ENCODE data around the gene SH3GL1.

The SH3GL1 gene

DNA sequence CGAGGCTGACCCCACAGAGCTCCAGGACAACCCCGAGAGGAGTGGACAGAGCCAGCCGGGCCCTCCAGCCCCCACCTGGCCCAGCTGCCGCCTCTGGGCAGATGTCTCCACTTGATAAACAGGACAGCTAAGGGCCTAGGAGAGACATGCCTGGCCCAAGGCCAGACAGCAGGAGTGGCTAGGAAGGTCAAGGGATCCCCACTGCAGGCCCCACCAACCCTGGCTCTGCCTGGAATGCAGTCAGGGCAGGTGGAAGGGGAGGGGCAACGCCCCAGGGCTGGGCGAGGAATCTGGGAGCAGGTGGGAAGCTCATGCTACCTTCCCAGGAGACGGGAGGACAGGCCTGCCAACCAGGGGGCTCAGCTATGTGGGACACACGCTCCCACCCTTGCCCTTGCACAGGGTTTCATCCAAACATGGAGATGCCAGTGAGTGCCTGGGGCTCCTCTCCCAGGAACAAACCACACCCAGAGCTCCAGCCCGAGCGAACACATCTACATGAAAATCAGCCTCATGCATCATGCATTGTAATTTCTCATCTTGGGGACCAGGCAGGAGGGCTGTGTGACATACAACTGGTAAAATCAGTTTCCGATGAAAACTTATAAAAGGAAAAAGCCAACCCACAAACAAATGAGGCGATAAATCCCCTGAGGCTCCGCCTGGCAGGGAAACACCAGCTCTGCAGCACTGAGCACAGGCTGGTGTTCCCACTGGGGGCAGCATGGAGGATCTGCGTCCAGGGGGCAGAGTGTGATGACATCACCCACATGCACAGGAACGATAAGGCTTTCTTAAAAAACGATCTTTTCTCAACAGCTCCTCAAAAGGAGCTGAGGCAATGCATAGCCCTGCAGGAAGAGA is 25.0 kb downstream of the SH3GL1 start:
- peak; percentile 76 for DNase-seq

DNA sequence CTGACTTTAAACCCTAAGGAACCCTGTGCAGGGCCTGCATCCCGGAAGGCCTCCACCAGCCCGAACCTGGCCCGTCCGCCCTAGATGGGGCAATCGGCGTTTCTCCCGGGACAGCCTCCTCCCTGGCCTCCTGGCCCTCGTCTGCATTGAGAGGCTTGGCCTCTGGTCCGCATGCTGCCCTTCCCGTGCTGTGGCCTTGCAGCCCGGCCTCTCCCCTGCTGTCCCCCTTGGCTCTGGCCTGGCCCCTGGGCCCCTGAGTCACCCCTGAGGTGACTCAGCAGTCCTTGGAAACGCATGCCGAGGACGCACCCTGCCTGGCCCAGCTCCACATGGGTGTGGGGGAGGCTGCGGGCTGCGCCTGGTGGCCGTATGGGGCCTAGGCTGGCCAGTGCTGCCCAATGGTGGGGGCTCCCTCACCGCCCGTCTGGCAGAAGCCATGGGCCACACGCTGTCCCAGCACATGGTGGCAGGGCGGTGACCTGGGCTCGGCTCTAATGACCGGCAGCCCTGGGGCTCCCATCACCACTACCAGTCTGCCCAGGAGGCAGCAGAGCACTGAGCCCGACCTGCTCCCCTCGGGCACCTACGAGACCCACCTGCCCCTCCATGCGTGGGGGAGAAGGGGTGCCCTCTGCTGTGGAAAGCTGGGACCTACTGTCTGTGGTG is 25.7 kb downstream of the SH3GL1 start:
- DNase-seq: peak; percentile 73

DNA sequence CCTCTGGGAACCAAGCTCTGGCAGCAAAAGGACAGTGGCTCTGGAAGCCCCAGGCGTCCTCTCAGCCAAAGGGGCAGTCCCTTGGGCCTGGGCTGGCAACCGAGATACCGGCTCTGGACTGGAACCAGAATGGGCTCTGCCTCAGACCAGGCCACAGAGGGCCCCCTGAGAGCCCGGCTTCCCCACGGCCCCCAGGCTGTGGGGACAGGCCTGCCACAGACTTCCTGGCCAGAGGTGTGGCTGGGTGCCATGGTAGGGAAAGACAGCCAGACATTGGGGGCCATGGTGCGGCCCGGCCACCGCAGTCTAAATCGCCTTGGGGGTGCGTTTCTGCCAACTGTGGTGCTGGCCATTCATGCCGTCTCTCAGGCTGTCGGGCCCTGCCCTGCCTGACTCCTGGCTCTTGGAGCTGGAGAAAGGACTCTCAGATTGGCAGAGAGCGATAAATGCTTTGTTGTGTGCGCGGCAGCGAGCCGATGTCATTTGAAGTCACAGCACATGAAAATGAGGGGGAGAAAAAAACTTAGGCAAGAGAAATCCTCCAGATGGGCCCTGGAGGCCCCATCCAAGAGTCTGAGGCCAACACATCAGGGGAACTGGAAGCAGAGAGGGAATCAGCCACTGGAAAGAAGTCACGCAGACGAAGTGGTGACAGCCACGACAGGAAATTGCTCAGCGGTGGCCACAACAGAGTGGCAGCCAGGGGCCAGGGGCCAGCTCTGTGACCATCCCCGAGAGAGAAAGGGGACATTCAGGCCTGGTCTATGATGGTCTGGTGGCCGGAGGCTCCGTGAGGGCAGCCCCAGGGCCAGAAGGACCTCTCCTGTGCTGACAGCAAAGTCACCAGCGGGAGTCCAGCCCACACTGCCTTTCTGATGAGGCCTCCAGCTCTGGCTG is 26.5 kb downstream of the SH3GL1 start:
- DNase-seq: peak; percentile 50

DNA sequence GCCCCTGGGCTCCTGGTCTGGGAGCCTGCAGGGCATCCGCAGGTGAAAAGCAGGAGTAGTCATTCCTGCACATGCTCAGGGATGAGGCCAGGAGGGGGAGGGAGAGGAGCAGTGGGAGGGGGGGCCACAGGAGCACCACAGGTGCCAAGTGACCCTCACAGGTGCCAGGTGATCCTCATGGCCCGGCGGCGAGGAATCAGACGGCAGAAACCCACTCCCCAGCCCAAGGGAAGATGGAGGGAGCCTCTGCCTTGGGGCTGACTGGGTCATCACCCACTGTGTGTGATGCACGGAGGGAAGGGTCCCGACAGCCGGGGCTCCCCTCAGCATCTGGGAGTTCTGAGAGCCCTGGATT is 27.4 kb downstream of the SH3GL1 start:
- DNase-seq: no peak

DNA sequence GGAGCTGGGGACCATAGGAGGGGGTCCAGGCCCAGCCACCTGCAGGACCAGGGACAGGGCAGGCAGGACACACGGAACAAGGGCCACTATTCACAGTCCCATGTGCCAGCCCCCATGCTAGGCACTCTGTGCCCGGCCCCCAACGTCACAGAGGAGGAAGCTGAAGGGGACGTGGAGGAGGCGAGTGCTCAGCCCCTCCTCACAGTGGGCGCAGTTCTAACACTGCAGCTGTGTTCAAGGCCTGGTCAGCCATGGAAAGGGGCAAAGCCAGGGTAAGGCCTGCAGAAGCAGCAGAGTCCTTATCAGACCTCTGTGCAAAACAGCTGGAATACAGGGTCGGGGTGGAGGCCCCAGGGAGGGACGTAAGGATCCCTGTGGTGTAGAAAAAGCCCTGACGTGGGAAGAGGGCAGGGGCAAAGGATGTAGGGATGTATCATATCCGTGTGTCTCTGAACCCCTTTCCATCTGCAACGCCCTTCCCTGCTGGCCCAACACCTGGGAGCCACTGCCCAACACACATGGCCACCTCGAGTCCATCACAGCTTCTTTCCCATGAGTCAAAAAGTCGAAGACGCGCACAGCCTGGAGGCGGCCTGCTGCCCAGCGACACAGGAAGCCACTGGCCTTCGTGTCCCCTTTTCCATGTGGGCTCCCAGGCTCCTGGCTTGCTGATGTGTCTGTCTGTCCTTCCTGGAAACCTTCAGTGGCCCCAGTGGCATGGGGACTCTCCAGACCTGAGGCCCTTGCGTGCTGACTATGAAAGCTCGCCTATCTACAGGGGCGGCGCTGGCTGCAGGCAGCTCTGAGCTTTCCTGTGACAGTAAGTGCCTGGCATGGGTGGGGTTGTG is 28.0 kb downstream of the SH3GL1 start:
- DNase-seq: no peak

DNA sequence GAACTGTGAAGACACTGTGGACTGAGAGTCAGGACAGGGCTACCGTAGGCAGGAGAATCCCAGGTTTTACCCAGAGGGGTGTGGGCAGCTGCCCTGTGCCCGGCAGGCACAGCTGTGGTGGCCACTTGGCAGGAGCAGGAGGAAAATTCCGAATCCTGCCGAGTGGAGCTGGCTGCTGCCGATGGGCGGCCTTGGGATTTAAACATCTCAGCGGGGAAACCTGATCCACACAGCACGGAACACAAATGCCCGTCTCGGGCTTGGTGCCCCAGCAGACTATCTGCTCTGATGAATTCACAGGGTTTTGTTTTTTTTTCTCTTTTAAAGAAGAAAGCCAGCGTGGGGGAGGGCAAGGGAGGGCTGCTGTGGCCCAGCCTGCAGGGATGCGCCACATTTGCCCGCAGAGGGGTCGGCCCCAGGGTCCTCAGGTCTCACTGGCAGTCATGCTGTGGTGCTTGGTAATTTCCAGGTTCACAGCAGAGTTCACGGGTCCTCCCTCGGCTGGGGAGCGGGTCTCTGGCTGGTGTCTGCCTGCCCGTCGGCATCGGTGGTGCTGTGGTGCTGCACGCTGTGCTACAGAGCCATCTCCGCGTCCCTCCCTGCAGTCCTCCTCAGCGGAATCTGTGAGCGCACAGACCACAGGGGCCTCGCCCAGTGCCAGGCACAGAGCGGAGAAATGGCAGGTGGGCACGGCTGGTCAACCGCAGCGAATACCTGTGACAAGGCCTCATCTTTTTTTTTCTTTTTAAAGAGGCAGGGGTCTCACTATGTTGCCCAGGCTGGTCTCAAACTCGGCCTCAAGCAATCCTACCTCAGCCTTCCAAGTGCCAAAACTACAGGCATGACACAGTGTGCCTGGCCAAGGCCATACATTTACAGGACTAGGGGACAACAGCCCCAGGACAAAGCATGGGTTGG is 28.8 kb downstream of the SH3GL1 start:
- DNase-seq: no peak

DNA sequence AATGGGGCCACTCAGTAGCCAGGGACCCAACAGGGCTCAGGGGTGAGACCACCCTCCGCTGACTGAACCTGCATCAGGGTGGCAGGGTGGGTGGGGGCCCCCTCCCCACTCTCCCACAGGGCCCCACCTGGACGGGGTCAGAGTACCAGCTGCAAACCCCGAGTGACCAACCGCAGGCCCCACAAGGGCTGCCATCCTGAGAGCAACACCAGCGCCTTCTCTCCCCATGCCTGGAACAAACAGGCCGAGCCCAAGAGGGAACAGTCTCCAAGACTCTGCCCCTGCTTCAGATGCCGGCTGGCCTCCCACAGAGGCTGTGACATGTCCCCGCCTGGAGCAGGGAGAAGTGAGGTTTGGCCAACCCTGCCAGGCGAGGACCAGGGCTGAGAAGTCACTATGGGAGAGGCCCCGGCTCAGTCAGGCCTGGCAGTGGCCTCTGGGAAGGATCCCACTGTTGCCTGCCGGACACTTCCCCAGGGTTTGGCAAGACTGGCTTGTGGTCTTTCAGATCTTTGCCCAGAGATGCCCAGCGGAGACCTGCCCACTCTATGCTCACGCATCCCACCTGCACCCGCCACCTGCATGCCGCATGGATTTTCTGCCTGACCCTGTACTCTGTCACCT is 29.8 kb downstream of the SH3GL1 start:
- DNase-seq: no peak

DNA sequence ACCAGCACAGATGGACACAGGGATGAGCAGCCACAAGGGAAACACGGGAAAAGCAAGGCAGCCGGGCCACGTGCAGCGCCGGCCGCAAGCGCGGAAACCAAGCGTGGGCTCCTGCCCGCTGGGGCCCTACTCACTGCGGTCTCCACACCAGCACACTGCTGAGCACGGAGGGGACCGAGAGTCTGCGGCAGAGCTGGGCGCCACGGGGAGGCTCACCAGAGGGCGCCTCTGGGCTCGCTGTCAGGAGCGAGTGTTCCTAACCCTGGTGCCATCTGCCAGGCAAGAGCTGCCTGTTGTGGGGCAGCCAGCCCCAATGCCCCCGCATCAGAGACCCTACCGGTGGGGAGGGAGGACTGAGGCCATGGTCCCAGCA is 30.5 kb downstream of the SH3GL1 start:
- DNase-seq: peak; percentile 28

DNA sequence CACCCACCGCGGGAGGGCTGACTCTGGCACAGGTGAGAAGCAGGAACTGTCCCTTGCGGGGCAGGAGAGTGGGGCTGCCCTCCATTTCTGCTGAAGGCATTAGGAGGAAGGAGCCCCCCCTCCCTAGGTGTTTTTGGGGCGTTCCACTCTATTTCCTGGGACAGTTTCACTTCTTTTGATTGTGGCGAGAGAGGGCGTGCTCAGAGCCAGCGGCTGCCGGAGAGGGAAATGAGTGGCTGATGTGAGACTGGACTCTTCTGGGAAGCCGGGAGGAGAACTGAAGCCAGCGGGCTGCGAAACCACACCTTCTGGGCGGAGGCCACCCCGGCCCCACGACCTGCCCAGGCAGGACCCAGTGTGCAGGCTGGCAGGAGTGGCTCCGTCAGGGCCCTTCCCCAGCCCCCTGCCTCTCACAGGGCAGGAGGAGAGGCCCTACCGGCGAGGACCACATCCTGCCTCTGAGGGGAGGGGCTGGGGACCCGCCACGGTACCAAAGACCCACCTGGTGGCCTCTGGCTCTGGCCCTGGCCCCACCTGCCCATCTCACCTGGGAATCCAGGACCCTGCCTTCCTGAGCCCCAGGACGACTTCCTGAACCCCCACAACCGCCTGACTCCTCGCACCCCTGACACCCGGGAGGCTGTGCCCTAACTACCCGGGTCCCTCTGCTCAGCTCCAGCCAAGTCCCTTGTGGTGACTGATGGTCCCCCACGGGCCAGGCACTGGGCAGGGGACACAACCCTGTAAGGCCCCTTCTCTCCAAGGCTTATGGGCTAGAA is 31.0 kb downstream of the SH3GL1 start:
- DNase-seq: no peak

DNA sequence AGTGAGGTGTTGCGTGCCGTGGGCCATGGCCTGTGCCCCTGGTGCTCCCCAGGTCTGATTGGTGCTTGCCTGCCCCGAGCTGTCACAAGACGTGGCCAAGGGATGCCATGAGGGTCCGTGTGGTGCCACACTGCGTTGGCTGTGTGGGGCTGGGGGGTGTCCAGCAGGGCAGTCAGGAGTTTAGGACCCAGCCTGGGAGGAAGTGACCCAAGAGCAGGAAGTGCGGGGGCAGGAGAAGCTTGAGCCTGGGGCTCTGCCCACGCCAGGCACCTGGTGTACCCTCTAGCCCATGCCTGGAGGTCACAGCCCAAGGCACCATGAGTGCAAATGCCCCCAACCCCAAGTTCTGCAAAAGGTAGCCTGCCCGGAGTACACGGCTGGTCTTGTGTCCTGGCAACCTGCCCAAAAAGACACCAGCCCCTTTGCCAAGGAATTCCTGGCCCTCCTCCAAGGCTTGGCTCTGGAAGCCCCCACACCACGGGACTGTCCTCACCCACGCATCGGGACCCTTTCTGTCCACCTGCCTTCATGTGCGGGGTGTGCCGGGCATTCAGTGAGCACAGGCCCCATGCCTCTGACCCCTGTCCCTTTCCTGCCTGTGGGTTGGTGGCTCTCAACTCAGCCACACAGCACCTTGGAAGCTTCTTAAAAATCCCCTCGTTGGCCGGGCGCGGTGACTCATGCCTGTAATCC is 32.1 kb downstream of the SH3GL1 start:
- DNase-seq: peak; percentile 13

DNA sequence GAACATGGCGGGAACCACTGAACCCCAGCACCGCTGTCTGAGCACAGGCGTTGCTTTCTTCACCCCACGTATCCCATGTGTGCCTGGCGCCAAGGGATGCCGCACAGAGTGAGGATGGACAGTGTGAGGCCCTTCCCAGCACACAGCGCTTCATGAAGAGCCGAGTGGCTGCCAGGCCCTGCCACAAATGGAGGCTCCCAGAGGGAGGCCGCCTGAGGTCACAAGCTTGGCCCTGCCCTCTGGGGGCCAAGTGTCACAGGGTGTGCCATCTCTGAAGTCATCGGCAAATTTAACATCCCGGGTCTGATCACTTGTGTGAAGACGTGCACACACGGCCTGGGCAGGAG is 32.6 kb downstream of the SH3GL1 start:
- DNase-seq: no peak

DNA sequence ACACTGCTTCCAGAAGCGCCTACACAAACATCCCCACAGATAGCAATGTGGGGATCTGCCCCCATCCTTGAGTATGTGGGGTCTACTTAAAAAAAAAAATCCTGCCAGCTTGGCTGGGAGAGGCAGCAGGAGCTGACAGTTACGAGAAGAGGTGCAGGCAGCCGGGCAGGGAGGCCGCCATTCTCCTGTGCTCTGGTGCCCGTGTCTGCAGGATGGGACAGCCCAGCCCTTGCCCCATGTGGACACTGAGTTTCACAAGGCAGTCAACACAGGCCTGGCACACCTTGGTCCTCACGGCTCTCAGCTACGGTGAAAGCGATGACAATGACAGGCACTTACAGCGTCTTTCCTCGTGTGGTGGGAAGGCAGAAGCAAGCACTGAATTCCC is 33.0 kb downstream of the SH3GL1 start:
- no peak for DNase-seq

DNA sequence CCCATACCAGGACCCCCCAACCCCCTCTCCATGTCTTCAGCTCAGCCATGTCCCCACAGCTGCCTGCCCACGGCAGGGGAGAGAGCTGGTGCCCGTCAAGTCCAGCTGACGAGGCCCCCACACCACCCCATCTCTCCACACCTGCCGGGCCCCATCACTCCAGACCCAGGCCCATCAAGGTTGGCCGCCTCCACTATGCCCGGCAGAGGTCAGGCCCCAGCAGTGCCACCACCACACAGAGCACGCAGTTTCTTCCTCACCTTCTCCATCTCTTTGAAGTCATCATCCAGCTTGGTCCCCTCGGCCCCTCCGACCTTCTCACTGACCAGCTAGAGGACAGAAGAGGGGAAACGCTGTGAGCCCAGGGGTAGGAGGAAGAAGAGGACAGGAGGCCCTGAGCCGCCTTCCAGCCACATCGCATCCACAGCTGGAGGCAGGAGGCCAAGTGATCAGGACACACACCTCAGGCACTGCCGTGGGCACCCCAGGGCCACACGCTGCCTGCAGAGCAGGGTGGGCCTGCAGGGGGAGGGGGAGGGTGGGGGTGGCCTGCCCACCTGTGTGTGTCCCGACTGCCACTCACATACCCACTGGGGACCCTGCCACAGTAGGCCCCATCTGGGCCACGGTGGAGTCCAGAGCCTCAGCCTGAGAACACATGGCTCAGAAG is 33.5 kb downstream of the SH3GL1 start:
- no peak for DNase-seq

DNA sequence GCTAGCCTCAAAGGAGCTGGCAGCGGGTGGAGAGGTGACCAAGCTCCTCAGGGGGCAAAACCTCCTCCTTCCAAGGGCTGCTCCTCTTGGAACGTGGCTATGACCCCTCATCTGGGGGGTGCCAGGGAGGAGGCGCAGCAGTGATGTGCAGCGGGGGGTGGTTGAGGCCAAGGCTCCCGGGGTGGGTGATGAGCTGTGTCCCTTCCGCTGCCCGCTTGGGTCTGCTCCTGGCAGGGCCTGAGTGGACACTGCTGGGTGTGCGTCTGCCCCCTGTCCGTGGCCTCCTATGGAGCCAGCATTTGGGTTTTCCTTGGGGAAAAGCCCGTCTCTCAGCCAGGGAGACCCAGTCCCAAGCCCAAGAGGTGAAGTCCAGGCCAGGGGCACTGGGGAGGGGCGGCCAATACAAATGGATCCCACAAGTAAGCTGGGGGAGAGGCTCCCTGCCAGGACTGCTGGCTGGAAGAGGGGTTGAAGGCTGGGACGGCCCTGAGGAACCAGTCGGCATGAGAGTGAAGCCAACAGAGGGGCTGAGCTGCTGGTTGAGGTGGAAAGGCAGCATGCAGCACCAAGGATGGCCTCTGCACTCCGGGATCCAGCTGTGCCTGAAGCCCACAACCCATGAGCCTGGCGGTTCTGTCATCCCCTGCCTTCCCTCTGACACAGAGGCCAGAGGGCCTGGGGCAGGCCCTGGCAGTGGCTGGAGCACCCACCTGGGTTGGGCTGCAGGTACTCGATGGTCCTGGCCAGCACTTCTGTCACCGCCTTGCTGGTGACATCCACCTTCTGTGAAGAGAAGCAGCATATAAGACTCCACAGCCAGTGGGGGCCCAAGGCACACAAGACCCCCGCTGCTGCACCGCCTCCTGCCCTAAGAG is 34.3 kb downstream of the SH3GL1 start:
- DNase-seq: no peak

DNA sequence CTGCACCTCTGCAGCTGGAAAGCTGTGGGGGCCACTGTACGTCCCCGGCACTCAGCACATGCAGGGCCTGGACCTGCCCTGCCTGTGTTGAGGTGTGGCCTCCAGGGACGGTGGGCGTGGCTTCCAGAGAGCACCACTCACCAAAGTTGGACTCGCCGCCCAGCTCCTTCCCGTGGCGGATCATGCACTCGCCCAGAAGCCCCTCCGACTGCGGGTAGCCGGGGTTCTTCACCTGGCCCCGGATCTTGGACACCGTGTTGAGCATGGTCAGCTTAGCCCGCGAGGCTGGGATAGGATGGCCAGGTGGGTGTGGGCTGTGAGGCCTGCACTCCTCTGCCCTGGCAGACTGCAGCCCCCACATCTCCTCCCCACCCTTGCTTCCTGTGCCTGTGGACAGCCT is 35.0 kb downstream of the SH3GL1 start:
- DNase-seq: no peak

DNA sequence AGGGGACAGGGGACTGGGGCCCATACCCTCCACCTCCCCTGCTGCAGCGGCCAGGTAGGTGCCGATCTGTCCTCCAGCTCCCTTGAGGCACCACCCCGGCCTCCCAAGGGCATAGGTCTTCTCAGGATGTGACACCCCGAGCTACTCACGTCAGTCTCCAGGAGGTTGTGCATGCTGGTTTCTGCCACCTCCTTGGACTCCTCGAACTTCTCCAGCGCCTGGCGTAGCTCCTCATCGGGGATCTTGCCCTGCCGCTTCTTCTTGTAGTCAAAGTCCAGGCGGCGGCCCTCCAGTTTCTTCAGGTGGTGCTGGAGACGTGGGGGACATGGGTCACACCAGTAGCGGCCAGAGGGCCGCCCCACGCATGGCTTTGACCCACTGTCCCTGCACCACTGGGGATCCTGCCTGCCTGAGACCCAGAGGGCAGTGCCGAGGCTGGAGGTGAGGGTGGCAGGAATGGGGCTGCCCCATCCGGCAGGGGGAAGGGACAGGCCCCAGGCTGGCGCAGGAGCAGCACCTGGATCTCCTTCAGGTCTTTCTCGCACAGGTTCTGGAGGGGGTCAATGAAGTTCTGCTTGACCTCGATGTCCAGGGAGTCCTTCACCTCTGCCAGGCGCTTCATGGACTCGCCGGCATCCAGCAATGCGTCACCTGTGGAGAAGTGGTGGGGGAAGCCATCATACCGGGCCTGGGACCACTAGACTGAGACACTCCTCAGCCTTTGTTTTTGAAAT is 36.6 kb downstream of the SH3GL1 start:
- DNase-seq: no peak

DNA sequence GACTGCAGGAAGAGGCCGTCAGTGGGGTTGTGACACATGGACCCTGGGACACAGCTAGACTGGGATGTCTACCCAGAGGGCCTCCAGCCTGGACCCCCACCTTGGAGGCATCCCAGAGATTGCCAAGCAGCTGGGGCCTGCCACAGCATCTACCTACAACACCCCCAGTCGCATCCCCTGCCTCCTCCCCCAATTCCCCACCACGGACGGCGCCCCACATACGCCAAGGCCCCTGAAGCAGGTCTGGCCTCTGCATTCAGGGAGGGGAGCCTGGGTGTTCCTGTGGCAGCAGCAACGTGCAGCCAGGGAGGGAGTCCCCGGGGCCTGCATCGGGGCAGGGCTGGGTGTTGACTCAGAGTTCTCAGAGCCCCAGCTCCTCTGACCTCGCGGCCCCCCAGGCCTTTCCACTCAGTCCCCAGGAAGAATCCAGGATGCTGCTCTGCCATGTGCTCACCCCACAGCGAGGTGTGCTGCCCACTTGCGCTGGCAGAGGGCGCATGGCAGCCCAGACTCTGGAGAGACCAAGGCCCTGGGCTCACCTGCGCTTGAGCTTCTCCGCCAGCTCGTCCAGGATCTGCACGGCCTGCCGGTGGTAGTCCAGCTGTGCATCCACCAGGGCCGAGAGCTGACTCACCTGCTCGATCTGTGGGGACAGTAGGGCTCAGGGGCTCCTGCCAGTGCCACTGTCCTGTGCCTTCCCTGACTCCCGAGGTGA is 37.4 kb downstream of the SH3GL1 start:
- DNase-seq: no peak
